Thyroid gland (tissue), 4 donors: ENCODE measurements around the gene LTBR. TPM values are rescaled to one million over a fixed set of nuclear protein-coding genes. Genes with fewer than 3 reads are reported as not detected.

Experiments used
- DNase-seq, 2 donors: peaks; one replicate each; pipeline ENCODE4 v3.0.0-alpha.2; 2019
- H3K27ac ChIP-seq, 3 donors: fragments of 200-600 bp; sonication (generic); 1 replicate in 2 of 3; 2 replicates in 1 of 3; pipeline ENCODE4 v1.5.1; 2016 to 2019; ENCODE audit warnings: mild to moderate bottlenecking in 1 of 3, moderate library complexity in 1 of 3
- H3K27me3 ChIP-seq: fragments of 200-600 bp; sonication (generic); one replicate; pipeline ENCODE4 v1.5.1; 2019
- H3K36me3 ChIP-seq, 2 donors: fragments of 200-600 bp; sonication (generic); one replicate each; pipeline ENCODE4 v1.5.1; 2016 to 2019
- H3K4me1 ChIP-seq, 2 donors: fragments of 200-600 bp; sonication (generic); one replicate each; pipeline ENCODE4 v1.5.1; 2017 to 2019
- H3K4me3 ChIP-seq, 3 donors: fragments of 200-600 bp; sonication (generic); replicated peaks in 1 of 3; 1 replicate in 2 of 3; 2 replicates in 1 of 3; pipeline ENCODE4 v1.5.1; 2016; ENCODE audit warnings: mild to moderate bottlenecking in 1 of 3
- H3K9me3 ChIP-seq: fragments of 200-600 bp; sonication (generic); one replicate; pipeline ENCODE4 v1.5.1; 2017
- CTCF ChIP-seq, 6 experiments: fragments of 200-600 bp in 3 of 6; fragments of 450-650 bp in 3 of 6; sonication (generic) in 3 of 6; IDR thresholded peaks; one replicate each; pipeline ENCODE4 v1.5.1; 2016 to 2019; ENCODE audit warnings: antibody characterized with exemption in 6 of 6, mild to moderate bottlenecking in 2 of 6, inconsistent platforms in 1 of 6, moderate library complexity in 1 of 6
- POLR2A ChIP-seq, 2 donors: fragments of 450-650 bp; IDR thresholded peaks; one replicate each; pipeline ENCODE4 v1.6.1; 2017; ENCODE audit warnings: antibody characterized with exemption in 2 of 2, mild to moderate bottlenecking in 2 of 2, moderate library complexity in 1 of 2
- WGBS, 2 donors: methylation state at CpG; one replicate each; pipeline ENCODE4 v1.1.5; 2017; 5-methylcytosine and 5-hydroxymethylcytosine counted together
- intact Hi-C: fragments of 100-400 bp; cut with DNase I; formaldehyde crosslinking; loops from one replicate; pipeline ENCODE4 v1.15.1; 2023
- small RNA-seq: library from RNA; depleted of rRNA; stranded (forward); fragments of <200 nt; gene quantifications from one replicate; pipeline ENCODE3, GENCODE V24; 2016
- total RNA-seq, 4 donors: library from RNA; depleted of rRNA; stranded (reverse); fragments of >200 nt; gene quantifications; one replicate each; pipeline ENCODE4 v1.2.3, GENCODE V29; 2016

LTBR gene
- total RNA-seq, 4 donors from 2014 or later, result 152 to 215 (median 178) TPM

- Histone ChIP-seq H3K27me3 (no peaks in the 10 kb centered on the region), H3K4me1 (peaks cover 8 to 19% of the 10 kb centered on the region in 2 donors), H3K36me3 (no peaks in the 10 kb centered on the region), H3K9me3 (no peaks in the 10 kb centered on the region), H3K27ac (no peak overlapping the region), H3K4me3 (no peak overlapping the region)
- TF ChIP-seq CTCF (IDR thresholded peaks at IDR 0.05), result no peak
- TF ChIP-seq POLR2A (IDR thresholded peaks at IDR 0.05), result no peak
- 92 to 95% methylated on average over 3 of the region's 3 CpGs for WGBS, 2 donors
- DNase-seq, result peak in 1 of 2 donors; percentile 1
- intact Hi-C loops, result no loop called here
Measured at GRCh38 chr12:6437586-6437985, 53.6 kb downstream of the LTBR start.

- intact Hi-C loops, result no loop called here
- DNase-seq, result no peak
- WGBS, 2 donors, result 87 to 94% methylated on average over 12 of the region's 12 CpGs
- Histone ChIP-seq H3K36me3 (no peaks in the 10 kb centered on the region), H3K27ac (no peak overlapping the region), H3K27me3 (no peaks in the 10 kb centered on the region), H3K4me1 (peaks cover 6 to 11% of the 10 kb centered on the region in 2 donors), H3K9me3 (no peaks in the 10 kb centered on the region), H3K4me3 (no peak overlapping the region)
- TF ChIP-seq POLR2A (IDR thresholded peaks at IDR 0.05), result no peak
- no peak for TF ChIP-seq CTCF (IDR thresholded peaks at IDR 0.05)
Measured at GRCh38 chr12:6438345-6438744, 54.4 kb downstream of the LTBR start.

GRCh38 chr12:6440391-6440790 lies 56.4 kb downstream of the LTBR start:
- intact Hi-C loops, result no loop called here

More at GRCh38 chr12:6440391-6440790, 56.4 kb downstream of the LTBR start:
- Histone ChIP-seq H3K4me3 (no peak overlapping the region), H3K27ac (no peak overlapping the region), H3K9me3 (no peaks in the 10 kb centered on the region), H3K36me3 (no peaks in the 10 kb centered on the region), H3K27me3 (no peaks in the 10 kb centered on the region), H3K4me1 (peaks cover 9 to 10% of the 10 kb centered on the region in 2 donors)
- TF ChIP-seq CTCF (IDR thresholded peaks at IDR 0.05) (no peak), POLR2A (IDR thresholded peaks at IDR 0.05) (no peak)
- no peak for DNase-seq
- WGBS, 2 donors, result 63 to 70% methylated on average over 1 of the region's 1 CpG

Small RNA genes lying within 50 kb of the gene (small RNA-seq; reads per million reads assigned to genes)
- not detected for gene RN7SL391P

Other genes with a start within 250 kb of the LTBR start
- 100 to 1,000 TPM; 367 to 494 (median 375) TPM for gene CD9, start 183.8 kb upstream of the LTBR start, total RNA-seq
- gene PLEKHG6, start 73.5 kb upstream of the LTBR start, total RNA-seq, result 100 to 1,000 TPM in 1 of 4 donors, 10 to 100 TPM in 1, 1 to 10 TPM in 2; 4.0 to 325 (median 14.1) TPM
- 100 to 1,000 TPM; 131 to 185 (median 150) TPM for gene TNFRSF1A, start 42.1 kb upstream of the LTBR start, total RNA-seq
- 100 to 1,000 TPM; 229 to 449 (median 336) TPM for gene SCNN1A, start 8.6 kb upstream of the LTBR start, total RNA-seq
- gene CD27, start 60.8 kb downstream of the LTBR start, total RNA-seq, result 10 to 100 TPM in 1 of 4 donors, 1 to 10 TPM in 3; 2.7 to 10.8 (median 6.4) TPM
- 10 to 100 TPM; 29.3 to 70.1 (median 59.4) TPM for gene TAPBPL, start 67.9 kb downstream of the LTBR start, total RNA-seq
- gene VAMP1, start 86.5 kb downstream of the LTBR start, total RNA-seq, result 10 to 100 TPM in 3 of 4 donors, 1 to 10 TPM in 1; 7.5 to 25.9 (median 12.8) TPM
- 10 to 100 TPM; 16.7 to 84.6 (median 46.9) TPM for gene MRPL51, start 109.1 kb downstream of the LTBR start, total RNA-seq
- 10 to 100 TPM; 22.4 to 31.8 (median 28.6) TPM for gene NCAPD2, start 109.9 kb downstream of the LTBR start, total RNA-seq
- gene GAPDH, start 150.4 kb downstream of the LTBR start, total RNA-seq, result 1,000 to 10,000 TPM; 1,191 to 3,596 (median 1,852) TPM
- 10 to 100 TPM in 1 of 4 donors, 1 to 10 TPM in 3; 5.0 to 10.2 (median 7.5) TPM for gene IFFO1, start 171.9 kb downstream of the LTBR start, total RNA-seq
- 10 to 100 TPM; 23.0 to 50.8 (median 35.6) TPM for gene NOP2, start 184.1 kb downstream of the LTBR start, total RNA-seq
- gene CHD4, start 223.2 kb downstream of the LTBR start, total RNA-seq, result 100 to 1,000 TPM; 152 to 337 (median 263) TPM